Measurements from ENCODE around the gene AFMID.

AFMID gene

GRCh38 chr17:78176548-78177025 is 10.6 kb upstream of the AFMID start:
- DNase-seq: peak in 35 of 58 donors; percentile 10 to 71 (median 32)

DNA sequence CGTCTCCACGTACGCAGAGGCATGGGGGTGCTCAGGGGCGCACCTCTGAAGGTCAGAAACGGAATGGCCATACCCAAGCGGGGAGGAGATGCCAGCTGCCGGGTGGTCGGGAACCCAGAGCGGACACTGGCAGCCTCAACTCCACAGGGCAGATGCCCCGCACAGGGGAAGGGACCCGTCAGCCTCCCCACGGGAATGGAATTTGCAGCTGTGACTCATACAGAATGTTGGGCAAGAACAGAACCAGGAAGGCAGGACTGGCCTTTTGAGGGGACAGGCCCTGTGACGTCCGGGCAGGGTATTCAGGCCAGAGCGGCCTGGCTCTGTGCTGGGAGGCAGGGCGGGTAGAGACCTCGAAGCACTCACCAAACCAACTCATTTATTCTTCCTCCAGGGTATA is 7.8 kb upstream of the AFMID start:
- no peak for DNase-seq

- no peak for DNase-seq
These were observed 7.1 kb upstream of the AFMID start for GRCh38 chr17:78180083-78180482.

DNA sequence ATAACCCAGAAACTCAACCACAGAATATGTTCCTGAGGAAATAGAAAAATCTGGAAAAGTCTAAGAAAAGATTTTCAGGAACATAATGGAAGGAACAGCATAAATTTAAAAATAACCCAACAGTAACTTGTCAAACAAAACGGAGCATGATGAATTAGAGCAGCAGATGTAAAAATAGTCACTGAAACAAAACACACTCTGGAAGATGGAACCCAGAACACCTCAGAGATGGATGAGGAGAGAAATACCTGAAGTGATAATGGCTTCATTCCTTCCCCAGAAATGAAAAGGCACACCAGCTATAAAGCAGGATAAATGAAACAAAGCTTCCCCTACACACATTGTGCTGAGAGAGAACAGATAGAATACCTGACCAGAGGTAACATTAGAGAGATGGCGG is 6.7 kb upstream of the AFMID start:
- DNase-seq: no peak

GRCh38 chr17:78182504-78182903 is 4.7 kb upstream of the AFMID start:
- DNase-seq: no peak

- no peak for DNase-seq
These were observed 3.2 kb upstream of the AFMID start for GRCh38 chr17:78183916-78184315.

DNA sequence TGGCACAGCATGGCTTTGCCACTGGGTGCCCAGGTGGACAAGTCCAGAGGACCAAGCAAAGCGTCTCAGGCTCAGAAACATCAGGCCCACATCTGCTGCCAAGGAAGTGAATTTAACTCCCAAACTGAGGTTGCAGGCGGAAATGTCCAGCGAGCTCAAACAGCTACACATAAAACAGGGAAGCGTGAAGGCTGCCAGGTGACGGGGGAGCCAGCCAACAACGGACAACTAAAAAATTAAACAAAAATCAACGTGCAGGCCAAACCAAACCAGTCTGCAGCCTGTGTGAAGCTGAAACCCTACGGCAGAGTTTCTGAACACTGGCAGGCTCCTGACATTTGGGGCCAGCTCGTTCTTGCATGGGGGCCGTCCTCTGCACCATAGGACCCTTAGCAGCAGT is 2.8 kb upstream of the AFMID start:
- DNase-seq: no peak

DNA sequence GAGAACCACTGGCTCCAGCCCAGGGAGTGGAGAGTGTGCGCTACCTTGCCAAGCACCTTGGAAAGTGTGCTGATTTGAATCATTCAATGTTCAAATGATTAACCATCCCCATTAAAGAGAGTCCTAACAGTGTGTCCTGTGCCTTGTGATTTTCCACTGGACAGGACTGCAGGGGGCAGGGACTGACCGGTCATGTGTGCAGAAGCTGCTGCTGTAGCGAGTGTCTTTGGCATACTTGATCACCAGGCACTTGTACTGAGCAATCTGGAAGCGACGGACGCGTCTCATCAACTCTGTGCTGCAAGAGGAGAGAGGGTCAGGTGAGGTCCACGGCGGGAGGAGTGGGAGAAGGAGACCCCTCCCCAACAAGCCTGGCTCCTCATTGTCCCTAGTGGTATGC is 2.3 kb upstream of the AFMID start:
- no peak for DNase-seq

GRCh38 chr17:78185981-78186691 is 1.0 kb upstream of the AFMID start:
- DNase-seq: no peak

DNA sequence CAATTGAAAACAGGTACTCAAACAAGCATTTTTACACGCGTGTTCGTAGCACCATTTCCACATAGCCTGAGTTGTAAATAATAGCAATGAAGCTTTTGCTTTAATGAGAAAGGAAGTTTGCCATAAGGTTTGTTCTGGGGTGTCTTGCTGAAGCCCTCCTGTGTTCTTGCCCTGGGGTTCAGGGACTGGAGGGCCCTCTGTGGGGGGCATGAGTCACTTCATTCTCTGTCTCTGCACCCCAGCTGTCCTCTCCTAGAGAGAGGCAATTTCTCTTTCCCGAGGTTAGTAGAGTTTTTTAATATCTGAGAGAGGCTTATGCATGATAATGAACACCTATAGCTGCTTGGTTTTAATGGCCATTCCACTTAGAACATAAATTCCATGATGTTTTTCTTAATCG is 9.6 kb downstream of the AFMID start:
- DNase-seq: no peak

GRCh38 chr17:78197147-78197832 is 10.1 kb downstream of the AFMID start:
- DNase-seq: peak in 20 of 58 donors; percentile 6 to 53 (median 28)

GRCh38 chr17:78200451-78200850 is 13.3 kb downstream of the AFMID start:
- DNase-seq: no peak

GRCh38 chr17:78202666-78203065 is 15.5 kb downstream of the AFMID start:
- DNase-seq: no peak

DNA sequence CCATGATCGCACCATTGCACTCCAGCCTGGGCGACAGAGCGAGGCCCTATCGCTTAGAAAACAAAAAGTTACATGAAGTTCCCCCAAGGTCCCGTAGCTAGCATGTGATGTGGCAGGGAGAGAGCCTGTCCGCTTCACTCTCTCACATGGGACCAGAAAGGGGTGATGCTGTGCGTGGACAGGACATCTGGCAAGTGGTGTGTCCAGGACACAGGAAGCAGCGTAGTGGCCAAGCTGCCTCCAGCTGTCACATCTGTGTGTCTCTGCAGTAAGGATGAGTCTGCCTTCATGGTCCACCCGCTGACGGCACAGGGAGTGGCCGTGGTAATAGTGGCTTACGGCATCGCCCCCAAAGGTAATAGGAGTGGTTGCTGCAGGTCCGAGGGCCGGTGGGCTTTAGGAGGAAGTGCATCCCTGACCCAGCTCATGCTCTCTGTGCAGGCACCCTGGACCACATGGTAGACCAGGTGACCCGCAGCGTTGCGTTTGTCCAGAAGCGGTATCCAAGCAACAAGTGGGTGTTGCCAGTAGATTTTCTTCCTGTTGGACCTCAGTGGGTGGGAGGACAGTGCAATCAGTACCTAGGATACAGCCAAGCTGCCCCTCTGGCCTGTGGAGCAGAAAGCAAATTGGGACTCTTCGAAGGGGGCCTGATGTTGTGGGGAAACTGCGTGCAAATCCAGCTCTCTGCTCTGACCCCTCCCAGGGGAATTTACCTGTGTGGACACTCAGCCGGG is 17.4 kb downstream of the AFMID start:
- no peak for DNase-seq

DNA sequence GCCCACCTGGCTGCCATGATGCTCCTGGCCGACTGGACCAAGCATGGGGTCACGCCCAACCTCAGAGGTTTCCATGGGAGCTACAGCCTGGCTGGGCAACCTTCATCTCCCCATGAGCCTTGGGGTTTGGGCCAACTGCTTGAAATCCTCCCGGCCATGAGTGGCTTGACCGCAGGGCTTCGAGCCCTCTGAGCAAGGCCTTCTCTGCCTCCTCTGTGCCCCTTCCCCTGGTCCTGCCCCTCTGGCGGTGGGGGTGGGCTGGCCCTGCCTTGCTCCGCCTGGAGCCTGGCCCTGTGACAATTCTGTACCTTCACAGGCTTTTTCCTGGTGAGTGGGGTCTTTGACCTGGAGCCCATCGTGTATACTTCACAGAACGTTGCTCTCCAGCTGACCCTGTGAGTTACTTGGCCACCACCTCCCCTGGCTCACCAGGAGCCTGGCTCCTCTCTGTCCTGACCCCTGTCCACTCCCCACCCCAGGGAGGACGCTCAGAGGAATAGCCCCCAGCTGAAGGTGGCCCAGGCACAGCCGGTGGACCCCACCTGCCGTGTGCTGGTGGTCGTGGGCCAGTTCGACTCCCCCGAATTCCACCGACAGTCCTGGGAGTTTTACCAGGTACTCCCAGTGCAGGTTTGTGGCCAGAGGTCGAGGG is 18.1 kb downstream of the AFMID start:
- no peak for DNase-seq

GRCh38 chr17:78206298-78206697 is 19.1 kb downstream of the AFMID start:
- DNase-seq: no peak

GRCh38 chr17:78208486-78208885 is 21.3 kb downstream of the AFMID start:
- no peak for DNase-seq

DNA sequence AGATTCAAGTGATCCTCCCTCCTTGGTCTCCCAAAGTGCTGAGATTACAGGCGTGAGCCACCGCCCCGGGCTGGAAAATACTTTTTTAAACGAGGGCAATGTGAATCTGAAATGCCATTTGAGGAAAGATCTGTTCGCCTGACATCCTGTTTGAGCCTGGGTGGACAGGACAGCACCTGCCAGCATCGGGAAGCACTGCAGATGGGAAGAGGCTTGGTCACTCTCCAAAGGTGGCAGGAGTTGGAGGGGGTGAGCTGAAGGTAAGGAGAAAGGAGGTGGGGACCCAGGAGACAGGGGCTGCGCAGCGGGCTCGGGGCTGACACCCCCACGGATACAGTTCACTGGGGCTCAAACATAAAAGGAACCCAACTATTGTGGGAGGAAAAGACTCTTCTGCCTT is 22.9 kb downstream of the AFMID start:
- DNase-seq: no peak

GRCh38 chr17:78211032-78211431 is 23.9 kb downstream of the AFMID start:
- no peak for DNase-seq

- DNase-seq: peak in 55 of 58 donors; percentile 30 to 92 (median 76)
These were observed 27.0 kb downstream of the AFMID start, which contains the start of gene BIRC5 for GRCh38 chr17:78214016-78214705. Gene BIRC5, plus strand, starts transcription at chr17:78214253. Its CDS starts 64 bp downstream, at chr17:78214317.

DNA sequence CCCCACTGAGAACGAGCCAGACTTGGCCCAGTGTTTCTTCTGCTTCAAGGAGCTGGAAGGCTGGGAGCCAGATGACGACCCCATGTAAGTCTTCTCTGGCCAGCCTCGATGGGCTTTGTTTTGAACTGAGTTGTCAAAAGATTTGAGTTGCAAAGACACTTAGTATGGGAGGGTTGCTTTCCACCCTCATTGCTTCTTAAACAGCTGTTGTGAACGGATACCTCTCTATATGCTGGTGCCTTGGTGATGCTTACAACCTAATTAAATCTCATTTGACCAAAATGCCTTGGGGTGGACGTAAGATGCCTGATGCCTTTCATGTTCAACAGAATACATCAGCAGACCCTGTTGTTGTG is 27.5 kb downstream of the AFMID start:
- DNase-seq: no peak
